ENCODE measurements around the gene FGD6.

GRCh38 chr12:95257541-95257940 lies 40.3 kb upstream of the FGD6 start:
- TF ChIP-seq POLR2A (IDR thresholded peaks at IDR 0.05; ENCODE audit: low read depth, low read length) (no peak), POLR2AphosphoS5 (IDR thresholded peaks at IDR 0.05; ENCODE audit: low read depth, low read length) (no peak), TAF1 (IDR thresholded peaks at IDR 0.05; ENCODE audit: low read depth, low read length) (no peak)

Measured in GM12891 (cell line).